H54 (cell line): ENCODE results near the gene SPTBN4.
"Not testable (repeated sequence)": the region's sequence is repeated elsewhere in the genome, so short reads cannot be mapped to it uniquely, and the experiment has no call there.

Source experiments
- DNase-seq: peaks from one replicate; pipeline ENCODE4 v3.0.0; 2011; ENCODE audit warnings: low spot score, mixed read lengths; ENCODE audit not compliant: insufficient read length
- FAIRE-seq: peaks from 3 replicates; lab custom pipeline; 2011; peaks lifted over from hg19 to GRCh38; lab: Jason Lieb, UNC
- POLR2A ChIP-seq: IDR thresholded peaks from 2 replicates; pipeline ENCODE4 v1.6.1; 2011; ENCODE audit warnings: low read depth, mild to moderate bottlenecking, low read length

The SPTBN4 gene

GRCh38 chr19:40614622-40615411, 148.0 kb downstream of the SPTBN4 start:
- DNase-seq (peak; percentile 94), FAIRE-seq (peak; percentile 30)
- TF ChIP-seq POLR2A, result no peak

- FAIRE-seq, result no peak
- DNase-seq, result no peak
These were observed 149.4 kb downstream of the SPTBN4 start for GRCh38 chr19:40616178-40616577.

GRCh38 chr19:40616941-40617340, 150.1 kb downstream of the SPTBN4 start:
- no peak for TF ChIP-seq POLR2A
- FAIRE-seq, result no peak
- no peak for DNase-seq

More at GRCh38 chr19:40616178-40616577, 149.4 kb downstream of the SPTBN4 start:
- no peak for TF ChIP-seq POLR2A

- no peak for TF ChIP-seq POLR2A
- DNase-seq (no peak), FAIRE-seq (no peak)
These were observed 151.2 kb downstream of the SPTBN4 start for GRCh38 chr19:40617961-40618360.

GRCh38 chr19:40619333-40620160, 152.7 kb downstream of the SPTBN4 start:
- FAIRE-seq (no peak), DNase-seq (no peak)
- TF ChIP-seq POLR2A, result no peak

- DNase-seq, result no peak
- TF ChIP-seq POLR2A, result no peak
- no peak for FAIRE-seq
These were observed 153.3 kb downstream of the SPTBN4 start for GRCh38 chr19:40620161-40620485.

GRCh38 chr19:40621283-40621682, 154.5 kb downstream of the SPTBN4 start:
- DNase-seq (no peak), FAIRE-seq (no peak)
- TF ChIP-seq POLR2A, result no peak

GRCh38 chr19:40621966-40622772, 155.4 kb downstream of the SPTBN4 start:
- FAIRE-seq (no peak), DNase-seq (no peak)
- no peak for TF ChIP-seq POLR2A

- FAIRE-seq (no peak), DNase-seq (no peak)
- no peak for TF ChIP-seq POLR2A
These were observed 155.9 kb downstream of the SPTBN4 start for GRCh38 chr19:40622773-40623075.

- FAIRE-seq (peak; percentile 72), DNase-seq (peak; percentile 97)
- TF ChIP-seq POLR2A, result peak; percentile 49
These were observed 156.8 kb downstream of the SPTBN4 start for GRCh38 chr19:40623403-40624251.

- not testable (repeated sequence) for DNase-seq, FAIRE-seq
These were observed 157.8 kb downstream of the SPTBN4 start for GRCh38 chr19:40624369-40625153.

GRCh38 chr19:40625406-40626120, 158.8 kb downstream of the SPTBN4 start:
- TF ChIP-seq POLR2A, result no peak
- FAIRE-seq, result no peak
- DNase-seq, result no peak
